GM21367 (cell line): ENCODE measurements around the gene DTNB.
"Not testable (repeated sequence)": the region's sequence is repeated elsewhere in the genome, so short reads cannot be mapped to it uniquely, and the experiment has no call there.

Experiments used
- ATAC-seq: cut with Tn5 transposase; IDR thresholded peaks from one replicate; pipeline ENCODE4 v1.9.1; 2021; ENCODE audit not compliant: unreplicated experiment

The DTNB gene

DNA sequence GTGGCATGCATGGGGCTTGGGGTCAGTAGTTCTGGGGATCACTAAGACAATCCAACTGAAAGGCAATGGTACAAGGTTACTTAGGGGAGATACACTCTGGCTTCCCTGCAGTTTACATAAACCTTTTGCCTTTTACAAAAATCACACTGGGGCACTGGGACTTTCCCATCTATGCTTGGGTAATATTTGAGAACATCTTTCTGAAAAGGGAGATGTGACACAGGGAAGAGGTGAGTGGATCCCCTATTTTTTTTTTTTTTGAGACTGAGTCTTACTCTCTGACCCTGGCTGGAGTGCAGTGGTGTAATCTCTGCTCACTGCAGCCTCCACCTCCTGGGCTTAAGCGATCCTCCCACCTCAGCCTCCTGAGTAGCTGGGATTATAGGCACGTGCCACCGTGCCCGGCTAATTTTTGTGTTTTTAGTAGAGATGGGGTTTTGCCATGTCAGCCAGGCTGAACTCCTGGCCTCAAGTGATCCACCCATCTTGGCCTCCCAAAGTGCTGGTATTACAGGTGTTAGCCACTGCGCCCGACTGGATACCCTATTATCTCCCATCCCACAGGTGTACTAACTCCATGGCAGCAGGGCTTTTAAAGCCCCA is 248.8 kb downstream of the DTNB start:
- ATAC-seq, result no peak

- ATAC-seq, result no peak
Observed at GRCh38 chr2:25421820-25422411, 251.5 kb downstream of the DTNB start.

GRCh38 chr2:25421289-25421688 is 252.1 kb downstream of the DTNB start:
- ATAC-seq, result no peak

DNA sequence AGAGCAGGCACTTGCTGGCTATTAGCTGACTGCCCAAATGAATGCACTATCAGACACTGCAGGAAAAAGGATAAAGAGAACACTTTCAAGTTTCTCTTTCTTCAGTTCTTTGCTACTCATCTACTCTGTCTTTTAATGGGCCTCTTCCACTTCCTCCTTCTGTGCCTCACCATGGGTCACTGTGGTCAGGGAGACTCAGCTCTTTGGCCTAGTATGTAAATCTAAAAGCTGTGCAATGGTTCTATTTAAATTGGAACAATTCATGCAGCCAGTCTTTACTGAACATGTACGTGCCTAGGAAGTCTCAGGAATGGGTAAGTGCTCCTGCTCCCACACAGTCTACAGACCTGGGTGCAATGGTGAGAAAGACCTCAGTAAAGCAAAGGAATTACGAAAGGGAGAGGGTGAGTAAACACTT is 252.5 kb downstream of the DTNB start:
- ATAC-seq, result peak; percentile 33

DNA sequence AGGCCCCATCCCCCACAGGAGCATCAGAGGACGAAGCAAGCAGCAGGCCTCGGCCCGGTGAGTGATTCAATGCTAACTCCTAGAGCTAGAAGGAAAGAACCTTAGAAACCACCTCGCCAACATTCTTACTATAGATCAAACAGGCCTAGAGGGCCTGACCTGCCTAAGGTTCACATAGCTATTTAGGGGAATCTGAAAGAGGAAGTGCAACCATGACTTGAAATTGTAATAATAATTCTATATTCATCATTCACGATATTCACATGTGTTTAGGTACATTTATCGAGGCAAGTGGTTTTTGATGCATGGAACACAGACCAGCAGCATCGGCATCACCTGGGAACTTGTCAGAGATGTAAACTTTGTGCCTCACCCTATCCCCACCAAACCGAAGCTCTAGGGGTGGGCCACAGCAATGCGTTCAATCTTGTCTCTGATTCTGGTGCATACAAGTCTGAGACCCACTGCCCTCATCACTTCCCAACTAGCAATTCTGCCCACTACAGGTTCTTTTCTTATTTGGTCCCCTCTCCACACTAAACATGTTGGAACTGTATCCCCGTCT is 253.6 kb downstream of the DTNB start:
- peak; percentile 61 for ATAC-seq

DNA sequence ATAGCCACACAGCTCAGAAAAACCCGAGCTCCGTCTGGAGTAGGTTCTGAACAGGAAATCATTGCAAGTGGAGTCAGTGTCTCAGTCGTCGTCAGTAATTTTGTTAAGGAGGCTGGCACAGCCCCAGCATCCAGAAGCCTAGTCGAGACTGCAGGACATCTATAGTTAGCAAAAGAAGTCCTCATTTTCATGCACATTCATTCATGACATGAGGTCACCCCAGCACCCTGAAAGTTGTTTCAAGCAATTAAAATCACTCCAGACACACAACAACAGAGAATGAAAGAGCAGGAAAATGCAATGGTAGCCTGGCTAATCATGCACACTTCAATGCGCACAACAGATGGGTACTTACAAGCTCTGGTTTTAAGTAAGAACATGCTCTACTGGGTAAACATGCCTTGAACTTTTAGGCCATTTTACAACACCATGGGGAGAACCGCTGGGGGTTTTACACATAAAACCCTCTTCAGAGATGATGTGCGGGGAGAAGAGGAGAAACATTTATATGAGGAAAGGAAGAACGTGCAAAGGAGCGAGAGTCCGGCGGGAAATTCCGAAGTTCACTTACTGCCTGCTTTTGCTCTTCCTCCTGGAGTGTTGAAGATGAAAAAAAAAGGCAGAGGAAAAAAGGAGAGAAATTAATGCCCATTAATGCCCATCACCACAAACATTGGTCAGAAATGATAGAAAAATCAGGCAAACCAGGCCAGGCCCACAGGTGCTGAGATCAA is 254.3 kb downstream of the DTNB start:
- no peak for ATAC-seq

GRCh38 chr2:25417715-25418369 is 255.5 kb downstream of the DTNB start:
- no peak for ATAC-seq

DNA sequence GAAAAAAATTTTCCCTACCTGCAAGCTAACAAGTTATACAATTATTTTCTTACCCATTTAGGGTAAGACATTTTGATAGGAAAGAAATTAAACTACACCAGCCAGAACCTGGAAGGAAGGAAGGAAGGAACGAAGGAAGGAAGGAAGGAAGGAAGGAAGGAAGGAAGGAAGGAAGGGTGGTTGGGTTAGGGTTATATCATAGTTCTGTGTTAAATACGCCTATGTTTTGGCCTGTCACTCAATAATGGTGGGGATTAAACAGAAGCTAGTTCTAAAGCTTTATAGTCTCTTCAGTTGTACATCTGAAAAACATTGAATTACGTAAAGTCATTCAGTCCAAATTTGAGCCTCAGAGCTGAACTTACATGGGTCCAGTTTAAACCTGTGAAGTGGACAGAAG is 256.7 kb downstream of the DTNB start:
- no peak for ATAC-seq

- no peak for ATAC-seq
Observed at GRCh38 chr2:25414781-25415180, 258.6 kb downstream of the DTNB start.

- not testable (repeated sequence) for ATAC-seq
Observed at GRCh38 chr2:25413409-25413808, 260.0 kb downstream of the DTNB start.

GRCh38 chr2:25411753-25412152 is 261.6 kb downstream of the DTNB start:
- no peak for ATAC-seq

DNA sequence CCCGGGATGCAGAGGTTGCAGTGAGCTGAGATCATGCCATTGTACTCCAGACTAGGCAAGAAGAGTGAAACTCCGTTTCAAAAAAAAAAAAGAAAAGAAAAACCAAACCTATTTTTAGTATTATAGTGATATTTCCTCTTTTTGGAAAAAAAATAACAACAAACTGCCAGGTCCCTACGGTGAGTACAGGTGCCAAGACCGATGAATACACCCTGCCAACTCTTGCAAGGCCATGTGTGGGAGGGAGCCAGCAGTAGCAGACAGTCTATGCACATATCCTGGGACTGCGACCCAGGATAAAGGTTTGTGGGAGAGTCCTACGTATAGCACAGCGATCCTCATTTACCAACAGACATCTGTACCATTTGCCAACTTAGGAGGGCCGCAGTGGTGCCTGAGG is 262.1 kb downstream of the DTNB start:
- ATAC-seq, result no peak

DNA sequence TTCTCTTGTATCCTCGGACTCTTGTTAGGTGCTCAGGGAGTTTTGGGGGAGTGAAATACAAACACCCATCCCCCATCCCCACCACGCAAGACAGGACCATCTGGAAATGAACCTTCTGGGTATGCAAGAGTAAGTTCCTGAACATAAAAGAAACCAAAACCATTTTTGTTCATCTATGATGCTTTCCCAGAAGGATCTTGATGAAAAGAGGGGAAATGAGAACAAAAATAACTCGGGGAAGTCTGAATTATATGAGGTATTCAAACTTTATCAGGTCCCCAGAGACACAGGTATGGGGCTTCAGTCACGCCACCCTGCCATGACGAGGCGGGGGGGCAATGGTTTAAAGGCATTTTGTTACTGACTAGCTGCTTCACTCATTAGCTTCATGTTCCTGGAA is 263.0 kb downstream of the DTNB start:
- no peak for ATAC-seq

- ATAC-seq, result no peak
Observed at GRCh38 chr2:25409468-25409867, 263.9 kb downstream of the DTNB start.

DNA sequence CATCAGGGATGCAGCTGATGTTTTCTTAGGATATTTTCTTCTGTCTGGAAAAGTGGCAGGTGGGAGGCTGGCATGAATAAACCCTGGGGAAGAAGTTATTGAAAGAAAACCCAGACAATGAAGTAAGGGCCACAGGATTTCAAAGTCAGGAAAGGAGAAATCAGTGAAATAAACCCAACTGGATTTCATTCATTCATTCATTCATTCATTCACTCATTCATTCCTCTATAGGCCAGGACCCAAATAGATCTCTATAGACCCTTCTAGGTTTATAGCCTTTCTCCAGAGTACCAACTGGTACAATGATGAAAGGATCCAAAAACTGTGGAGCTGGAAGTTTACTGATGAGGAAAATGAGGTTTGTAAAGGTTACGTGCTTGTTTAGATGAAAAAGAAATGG is 264.3 kb downstream of the DTNB start:
- ATAC-seq, result no peak

- ATAC-seq, result no peak
Observed at GRCh38 chr2:25405611-25406295, 267.6 kb downstream of the DTNB start.

DNA sequence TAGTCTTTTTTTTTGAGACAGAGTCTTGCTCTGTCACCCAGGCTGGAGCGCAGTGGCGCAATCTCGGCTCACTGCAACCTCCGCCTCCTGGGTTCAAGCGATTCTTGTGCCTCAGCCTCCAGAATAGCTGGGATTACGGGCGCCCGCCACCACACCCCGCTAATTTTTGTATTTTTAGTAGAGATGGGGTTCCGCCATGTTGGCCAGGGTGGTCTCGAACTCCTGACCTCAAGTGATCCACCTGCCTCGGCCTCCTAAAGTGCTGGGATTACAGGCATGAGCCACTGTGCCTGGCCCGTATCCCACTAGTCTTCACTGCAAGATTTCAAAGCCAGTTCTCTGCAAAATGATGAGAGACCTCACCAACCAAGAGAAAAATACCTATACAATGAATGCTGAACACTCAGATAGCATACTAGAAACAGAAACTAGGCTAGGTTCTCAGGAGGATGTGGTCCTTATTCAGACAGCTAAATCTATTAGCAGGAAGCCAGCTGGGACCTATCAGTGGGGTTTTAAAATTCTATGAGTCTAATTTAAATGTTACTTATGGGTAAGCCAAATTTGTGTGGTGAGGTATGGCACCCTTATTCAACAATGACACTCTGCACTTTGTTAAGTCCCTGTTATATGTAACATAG is 270.1 kb downstream of the DTNB start:
- not testable (repeated sequence) for ATAC-seq

GRCh38 chr2:25402477-25402876 is 270.9 kb downstream of the DTNB start:
- peak; percentile 38 for ATAC-seq

DNA sequence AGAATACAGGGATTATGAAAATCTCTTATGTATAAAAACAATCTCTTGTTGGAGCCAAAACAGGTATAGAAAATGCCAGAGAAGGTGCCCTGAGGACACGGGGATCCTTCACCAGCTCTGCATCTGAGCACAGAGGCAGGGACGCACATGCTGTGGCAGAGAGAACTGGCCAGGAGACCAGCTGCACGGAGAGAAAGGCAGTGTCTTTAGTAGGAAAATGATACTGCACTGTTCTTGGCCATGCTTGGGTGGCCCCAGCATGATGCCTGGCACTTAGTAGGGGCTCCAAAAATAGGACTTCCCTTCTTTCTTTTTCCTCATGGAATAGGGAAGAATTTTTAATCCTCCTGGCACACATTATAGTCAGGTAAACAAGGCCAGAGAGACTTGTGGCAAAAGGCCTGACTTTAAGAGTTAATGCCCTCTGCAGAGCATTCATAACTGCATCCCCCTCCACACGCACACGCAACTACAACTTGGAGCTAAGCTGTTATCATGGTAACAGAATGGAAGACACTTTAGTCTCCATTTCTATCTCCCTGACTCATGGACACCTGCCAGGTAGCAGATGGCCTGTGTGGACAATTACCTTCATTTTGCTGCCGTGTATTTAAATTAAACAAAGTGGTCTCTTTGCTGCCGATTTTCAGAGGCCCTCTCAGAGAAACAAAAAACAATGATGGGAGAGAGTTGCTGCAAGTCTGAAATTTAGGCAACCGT is 271.9 kb downstream of the DTNB start:
- ATAC-seq, result no peak
